Astrocyte of the cerebellum (primary cell): ENCODE measurements around the gene TEX261.
A peak's percentile ranks its signal among the peaks of the same experiment; 100 is the strongest.
"Not testable (repeated sequence)": the region's sequence is repeated elsewhere in the genome, so short reads cannot be mapped to it uniquely, and the experiment has no call there.

Experiments
- DNase-seq: peaks from one replicate; pipeline ENCODE4 v3.0.0-alpha.2; 2011; ENCODE audit warnings: low read depth
- H3K4me3 ChIP-seq: 2 replicates; pipeline ENCODE4 v1.5.1; 2011; ENCODE audit warnings: mild to moderate bottlenecking, low read depth, low read length, moderate library complexity
- in situ Hi-C: cut with HindIII; loops from 2 replicates; pipeline ENCODE4 v1.10.0; 2017; ENCODE audit warnings: low sequenced_read_pairs
- TF ChIP-seq, protein P1 (sequence below): IDR thresholded peaks from 2 replicates; pipeline ENCODE4 v1.5.1; 2012; ENCODE audit warnings: low read length, low read depth, moderate library complexity, mild to moderate bottlenecking; ENCODE audit errors: missing control alignments

TEX261 gene

DNA sequence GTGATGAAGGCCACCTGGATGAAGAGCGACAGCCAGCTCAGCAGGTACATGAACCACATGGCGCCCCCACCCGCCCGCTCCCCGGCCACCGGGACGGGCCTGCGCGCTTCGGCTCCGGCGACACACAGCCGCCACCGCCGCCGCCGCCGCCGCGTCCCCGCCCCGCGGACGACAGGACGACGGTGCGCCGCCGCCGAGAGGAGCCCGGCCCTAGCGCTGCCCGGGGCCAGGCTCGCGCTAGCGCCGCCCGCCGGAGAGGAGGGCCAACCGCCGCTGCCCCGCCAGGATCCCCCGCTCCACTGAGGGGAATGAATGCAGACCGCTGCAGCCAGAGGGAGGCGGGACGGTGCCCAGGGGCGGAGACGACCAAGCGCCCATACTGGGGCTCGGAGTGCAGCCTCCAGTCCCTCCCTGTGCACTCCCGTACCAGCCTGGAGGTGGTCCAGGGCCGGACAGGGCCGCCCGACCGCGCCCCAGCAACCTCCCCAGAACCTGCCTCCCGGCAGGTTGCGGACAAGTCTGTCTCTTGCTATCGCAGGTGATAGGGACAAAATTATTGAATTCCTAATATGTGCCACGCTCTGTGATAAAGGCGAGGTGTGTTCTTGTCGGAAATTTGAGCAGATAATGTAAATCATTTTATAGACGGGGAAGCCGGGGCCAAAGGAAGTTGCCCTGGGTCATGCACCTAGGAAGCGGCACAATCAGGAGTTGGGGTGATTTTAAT lies at the start of gene TEX261:
Gene TEX261, minus strand, starts transcription at position 175 of the 727 bp plus-strand sequence. Its CDS starts 116 bp downstream, at position 59.
- DNase-seq: peak; percentile 39
- peak within 1 kb of the TSS; percentile 81 for H3K4me3 ChIP-seq
- TF ChIP-seq, protein P1, sequence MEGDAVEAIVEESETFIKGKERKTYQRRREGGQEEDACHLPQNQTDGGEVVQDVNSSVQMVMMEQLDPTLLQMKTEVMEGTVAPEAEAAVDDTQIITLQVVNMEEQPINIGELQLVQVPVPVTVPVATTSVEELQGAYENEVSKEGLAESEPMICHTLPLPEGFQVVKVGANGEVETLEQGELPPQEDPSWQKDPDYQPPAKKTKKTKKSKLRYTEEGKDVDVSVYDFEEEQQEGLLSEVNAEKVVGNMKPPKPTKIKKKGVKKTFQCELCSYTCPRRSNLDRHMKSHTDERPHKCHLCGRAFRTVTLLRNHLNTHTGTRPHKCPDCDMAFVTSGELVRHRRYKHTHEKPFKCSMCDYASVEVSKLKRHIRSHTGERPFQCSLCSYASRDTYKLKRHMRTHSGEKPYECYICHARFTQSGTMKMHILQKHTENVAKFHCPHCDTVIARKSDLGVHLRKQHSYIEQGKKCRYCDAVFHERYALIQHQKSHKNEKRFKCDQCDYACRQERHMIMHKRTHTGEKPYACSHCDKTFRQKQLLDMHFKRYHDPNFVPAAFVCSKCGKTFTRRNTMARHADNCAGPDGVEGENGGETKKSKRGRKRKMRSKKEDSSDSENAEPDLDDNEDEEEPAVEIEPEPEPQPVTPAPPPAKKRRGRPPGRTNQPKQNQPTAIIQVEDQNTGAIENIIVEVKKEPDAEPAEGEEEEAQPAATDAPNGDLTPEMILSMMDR: peak; percentile 71
- in situ Hi-C loops: no loop called here

DNA sequence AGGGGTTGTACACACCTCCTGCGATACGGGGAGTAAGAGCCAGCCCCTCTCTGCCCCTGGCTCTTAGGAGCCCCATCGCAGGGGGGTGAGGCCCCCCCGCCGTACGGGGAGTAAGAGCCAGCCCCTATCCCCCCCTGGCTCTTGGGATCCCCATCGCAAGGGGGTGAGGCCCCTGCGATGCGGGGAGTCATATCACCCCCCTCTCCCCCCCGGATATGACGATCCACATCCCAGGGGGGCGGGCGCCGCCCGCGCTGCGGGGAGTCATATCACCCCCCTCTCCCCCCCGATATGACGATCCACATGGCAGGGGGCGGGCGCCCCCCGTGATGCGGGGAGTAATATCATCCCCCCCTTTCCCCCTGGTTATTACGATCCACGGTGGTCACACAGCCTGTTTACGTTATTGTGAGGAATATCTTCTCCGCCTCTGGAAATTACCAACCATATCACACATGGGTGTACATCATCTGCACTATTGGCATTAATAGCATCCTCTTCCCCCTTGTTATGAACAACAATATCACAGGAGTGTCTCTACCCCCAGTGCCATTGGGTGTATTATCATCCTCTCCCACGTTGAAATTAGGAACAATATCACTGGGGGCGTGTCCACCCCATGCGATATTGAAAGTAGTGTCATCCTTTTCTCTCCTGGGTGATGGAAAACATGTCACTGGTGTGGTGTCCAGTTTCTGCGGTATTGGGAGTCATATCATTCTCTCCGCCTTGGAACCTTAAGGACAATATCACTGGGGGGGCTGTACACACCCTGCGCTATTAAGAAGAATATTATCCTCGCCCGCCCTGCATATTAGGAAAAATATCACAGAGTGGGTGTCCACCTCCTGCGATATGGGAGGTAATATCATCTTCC lies 49.1 kb upstream of the TEX261 start:
- no peak overlapping the region for H3K4me3 ChIP-seq
- in situ Hi-C loops: no loop called here
- TF ChIP-seq, protein P1: no peak
- no peak for DNase-seq

DNA sequence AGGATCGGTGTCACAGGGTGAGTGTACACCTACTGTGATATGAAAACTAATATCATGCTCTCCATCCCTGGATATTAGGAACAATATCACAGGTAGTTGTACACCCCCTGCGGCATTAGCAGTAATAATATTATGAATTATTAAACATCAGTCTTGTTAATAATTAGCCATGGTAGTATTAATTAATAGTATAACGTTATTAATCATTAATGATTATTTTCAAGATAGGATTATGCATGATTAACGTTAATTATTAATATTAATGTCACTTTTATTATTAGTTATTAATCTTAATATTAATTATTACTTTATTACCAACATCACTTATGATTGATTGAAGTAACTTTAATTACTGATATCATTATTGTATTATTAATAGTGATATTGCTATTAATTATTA lies 47.6 kb upstream of the TEX261 start:
- DNase-seq: no peak
- H3K4me3 ChIP-seq: no peak overlapping the region
- TF ChIP-seq, protein P1: no peak
- in situ Hi-C loops: no loop called here

DNA sequence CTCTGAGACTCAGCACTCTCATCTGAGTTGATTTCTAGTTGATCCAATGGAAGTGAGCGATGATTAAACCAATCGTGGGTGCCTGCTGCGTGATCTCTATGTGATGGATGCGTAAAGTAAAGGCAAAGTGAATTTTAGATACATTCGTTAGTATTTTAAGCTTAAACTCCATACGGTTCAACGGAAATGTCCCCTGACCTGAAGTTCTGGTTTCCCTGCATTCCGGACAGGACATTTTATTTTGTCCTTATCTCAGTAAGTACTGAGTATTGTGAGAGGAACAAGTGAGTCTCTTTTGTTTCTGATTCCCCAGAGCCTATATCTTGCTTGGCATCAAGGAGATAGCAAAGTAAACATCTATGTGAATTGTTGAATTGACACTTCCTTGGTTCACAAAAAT lies 41.6 kb upstream of the TEX261 start:
- in situ Hi-C loops, DNase-seq, H3K4me3 ChIP-seq: not testable (repeated sequence)

DNA sequence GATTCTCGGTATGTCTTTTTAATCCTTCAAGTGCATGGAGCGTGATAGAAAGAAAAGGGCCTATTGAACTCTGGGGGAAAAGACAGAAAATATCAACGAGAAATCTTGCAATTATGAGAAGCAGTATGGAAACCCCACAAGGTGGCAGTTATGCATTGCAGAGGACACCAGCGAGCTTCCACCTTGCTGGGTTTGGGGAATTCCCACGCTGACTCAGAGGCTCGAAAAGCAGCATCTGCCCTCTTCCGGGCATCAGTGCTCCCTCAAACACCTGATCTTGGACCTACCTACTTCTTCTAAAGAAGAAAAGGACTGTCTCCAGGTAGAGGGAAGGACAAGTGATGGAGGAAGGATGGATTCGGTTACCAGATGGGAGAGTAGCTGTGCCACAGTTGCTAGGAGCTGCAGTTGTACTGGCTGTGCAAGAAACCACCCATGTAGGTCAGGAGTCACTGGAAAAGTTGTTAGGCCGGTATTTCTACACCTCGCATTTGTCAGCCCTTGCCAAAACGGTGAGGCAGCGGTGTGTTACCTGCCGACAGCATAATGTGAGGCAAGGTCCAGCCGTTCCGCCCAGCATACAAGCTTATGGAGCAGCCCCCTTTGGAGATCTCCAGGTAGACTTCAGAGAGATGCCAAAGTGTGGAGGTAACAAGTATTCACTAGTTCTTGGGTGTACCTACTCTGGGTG lies 29.0 kb upstream of the TEX261 start:
- in situ Hi-C loops, H3K4me3 ChIP-seq, DNase-seq: not testable (repeated sequence)

DNA sequence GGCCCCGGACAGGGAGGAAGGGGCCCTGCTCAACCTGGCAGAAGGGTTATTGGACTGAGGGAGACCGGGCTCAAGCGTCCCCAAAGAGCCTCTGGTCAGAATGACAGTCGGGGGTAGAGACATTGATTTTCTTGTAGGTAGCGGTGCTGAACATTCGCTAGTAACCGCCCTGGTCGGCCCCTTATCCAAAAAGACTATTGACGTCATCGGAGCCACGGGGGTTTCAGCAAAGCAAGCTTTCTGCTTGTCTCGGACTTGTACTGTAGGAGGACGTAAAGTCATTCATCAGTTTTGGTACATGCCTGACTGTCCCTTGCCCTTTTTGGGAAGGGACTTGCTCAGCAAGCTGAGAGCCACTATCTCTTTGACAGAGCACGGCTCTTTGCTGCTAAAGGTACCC lies 26.7 kb upstream of the TEX261 start:
- in situ Hi-C loops, H3K4me3 ChIP-seq, DNase-seq: not testable (repeated sequence)

DNA sequence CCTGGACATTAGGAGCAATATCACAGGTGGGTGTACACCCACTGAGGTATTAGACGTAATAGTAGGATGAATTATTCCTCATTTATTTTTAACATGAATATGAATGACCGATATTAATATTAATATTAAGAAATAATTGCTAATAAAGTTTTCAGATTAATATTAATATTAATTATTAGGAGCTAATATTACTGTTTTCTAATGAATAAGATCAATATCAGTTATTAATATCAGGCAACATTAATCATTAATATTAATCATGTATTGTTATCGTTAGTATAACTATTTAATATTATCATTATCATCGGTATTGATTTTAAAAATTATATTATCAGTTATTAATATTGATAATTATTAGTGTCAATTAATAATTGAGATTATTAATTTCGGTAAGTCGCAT lies 25.3 kb upstream of the TEX261 start:
- DNase-seq, H3K4me3 ChIP-seq, in situ Hi-C loops: not testable (repeated sequence)

DNA sequence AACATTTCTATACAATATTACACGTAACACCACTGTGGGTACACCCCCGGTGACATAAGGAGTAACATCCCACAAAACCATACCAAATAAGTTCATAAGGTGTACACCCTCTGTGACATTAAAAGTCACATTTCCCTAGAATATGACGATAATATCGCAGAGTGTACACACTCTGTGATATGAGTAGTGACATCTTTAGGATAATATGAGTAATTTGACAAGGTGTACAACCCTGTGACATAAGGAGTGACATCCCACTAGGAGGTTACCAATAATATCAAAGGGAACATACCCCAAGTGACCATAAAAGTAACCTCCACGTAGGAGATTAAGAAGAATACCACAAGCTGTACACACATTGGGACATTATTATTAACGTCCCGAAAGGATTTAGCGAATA lies 24.0 kb upstream of the TEX261 start:
- TF ChIP-seq, protein P1: no peak
- in situ Hi-C loops: no loop called here
- H3K4me3 ChIP-seq: no peak overlapping the region
- no peak for DNase-seq

DNA sequence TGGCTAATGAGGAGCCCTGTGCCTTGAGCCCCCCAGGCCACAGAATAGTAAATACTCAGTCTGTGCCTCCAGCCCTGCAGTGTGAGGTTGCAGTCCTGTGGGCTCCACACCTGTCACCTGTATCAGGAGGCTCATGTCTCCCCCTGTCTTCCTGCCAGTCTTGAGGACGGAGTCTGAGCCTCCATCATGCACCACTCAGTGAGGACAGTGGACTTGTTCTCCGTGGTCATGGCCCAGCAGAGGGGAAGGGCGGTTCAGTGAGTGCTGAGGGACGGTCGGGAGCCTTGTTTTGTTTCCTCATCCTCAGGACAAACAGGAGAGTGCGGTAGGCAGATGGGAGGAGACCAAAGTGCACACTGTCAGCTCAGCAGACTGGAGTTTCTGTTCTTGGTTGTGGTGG lies 17.1 kb upstream of the TEX261 start:
- in situ Hi-C loops, DNase-seq: not testable (repeated sequence)

More for the DNA sequence above, 17.1 kb upstream of the TEX261 start:
- H3K4me3 ChIP-seq: not testable (repeated sequence)
